IPS-20b (cell line): Measurements from ENCODE around the gene RAB17.

Experiments used
- H3K27ac ChIP-seq: one replicate; pipeline ENCODE4 v1.5.1; 2013; ENCODE audit warnings: low read length
- H3K27me3 ChIP-seq: 2 replicates; pipeline ENCODE4 v1.6.1; 2013; ENCODE audit warnings: mild to moderate bottlenecking, low read length, inconsistent platforms; ENCODE audit not compliant: insufficient read depth
- H3K36me3 ChIP-seq: 2 replicates; pipeline ENCODE4 v1.6.1; 2013; ENCODE audit warnings: low read depth, mild to moderate bottlenecking, inconsistent platforms, low read length, moderate library complexity; ENCODE audit not compliant: insufficient read depth
- H3K4me1 ChIP-seq: 2 replicates; pipeline ENCODE4 v1.6.1; 2013; ENCODE audit warnings: mild to moderate bottlenecking, control low read depth, inconsistent platforms, low read length, moderate library complexity; ENCODE audit not compliant: insufficient read depth
- H3K4me3 ChIP-seq: 2 replicates; pipeline ENCODE4 v1.5.1; 2013; ENCODE audit warnings: mild to moderate bottlenecking, low read length, inconsistent platforms
- H3K9ac ChIP-seq: 2 replicates; pipeline ENCODE4 v1.6.1; 2013; ENCODE audit warnings: low read depth, mild to moderate bottlenecking, inconsistent platforms, low read length, moderate library complexity
- H3K9me3 ChIP-seq: 2 replicates; pipeline ENCODE4 v1.6.1; 2013; ENCODE audit warnings: mild to moderate bottlenecking, low read depth, low read length, inconsistent platforms; ENCODE audit not compliant: insufficient read depth

The RAB17 gene

DNA sequence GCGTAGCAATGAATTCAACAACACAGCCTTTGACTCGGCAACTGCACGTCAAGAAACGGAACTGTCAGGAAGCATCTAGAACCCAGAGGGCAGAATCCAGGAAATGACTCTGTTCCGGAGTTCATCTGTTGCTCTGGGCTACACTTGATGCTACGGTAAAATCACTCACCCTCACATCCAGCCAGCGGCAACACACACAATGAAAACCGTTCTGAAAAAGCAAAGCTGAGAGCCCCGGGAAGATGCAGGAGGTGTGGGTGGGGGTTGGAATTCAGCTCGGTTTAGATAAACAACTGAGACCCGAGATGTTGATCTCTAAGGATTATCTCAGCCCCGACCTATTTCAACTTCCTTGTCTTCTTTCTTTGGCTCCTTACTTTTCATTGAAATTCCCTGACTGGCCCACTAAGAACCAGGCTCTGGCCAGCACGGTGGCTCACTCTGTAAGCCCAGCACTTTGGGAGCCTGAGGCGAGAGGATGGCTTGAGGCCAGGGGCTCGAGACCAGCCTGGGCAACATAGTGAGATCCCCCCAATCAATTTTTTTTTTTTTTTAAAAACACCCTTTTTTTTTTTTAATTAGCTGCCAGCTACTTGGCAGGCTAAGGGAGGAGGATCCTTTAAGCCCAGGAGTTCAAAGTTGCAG lies 13.3 kb upstream of the RAB17 start:
- Histone ChIP-seq H3K27me3 (no peaks in the 10 kb centered on the region), H3K4me3 (no peak overlapping the region), H3K4me1 (peaks cover 8% of the 10 kb centered on the region; the same call in 1 of the 2 replicates), H3K36me3 (no peaks in the 10 kb centered on the region), H3K27ac (no peak overlapping the region), H3K9ac (no peak overlapping the region), H3K9me3 (0 out of 2 replicates have a peak, but pooled peaks cover 4% of the 10 kb centered on the region)

GRCh38 chr2:237603049-237603717 lies 12.6 kb upstream of the RAB17 start:
- Histone ChIP-seq H3K27ac (no peak overlapping the region), H3K4me3 (no peak overlapping the region), H3K36me3 (no peaks in the 10 kb centered on the region), H3K9ac (no peak overlapping the region), H3K27me3 (no peaks in the 10 kb centered on the region), H3K9me3 (0 out of 2 replicates have a peak, but pooled peaks cover 4% of the 10 kb centered on the region), H3K4me1 (peaks cover 8% of the 10 kb centered on the region; the same call in 1 of the 2 replicates)

DNA sequence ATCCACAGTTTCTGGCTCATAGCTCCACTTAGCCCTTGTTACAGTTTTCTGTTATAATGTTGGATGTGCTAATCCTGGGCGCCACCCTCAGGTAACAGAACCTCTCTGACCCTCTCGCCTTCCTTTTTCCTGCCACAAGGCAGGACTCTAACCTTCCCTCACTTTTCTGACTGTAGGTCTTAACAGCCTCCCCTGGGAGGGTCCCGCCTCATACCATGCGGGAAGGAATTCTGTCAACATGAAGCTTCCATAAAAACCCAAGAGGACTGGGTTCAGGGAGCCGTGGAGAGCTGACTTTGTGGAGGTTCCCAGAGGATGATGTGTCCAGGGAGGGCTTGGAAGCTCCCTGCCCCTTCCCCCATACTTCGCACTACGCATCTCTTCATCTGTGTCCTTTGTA lies 11.9 kb upstream of the RAB17 start:
- no peak overlapping the region for H3K27ac ChIP-seq
- peaks cover 8% of the 10 kb centered on the region; the same call in 1 of the 2 replicates for H3K4me1 ChIP-seq
- H3K27me3 ChIP-seq, result no peaks in the 10 kb centered on the region
- H3K9me3 ChIP-seq, result 0 out of 2 replicates have a peak, but pooled peaks cover 4% of the 10 kb centered on the region
- no peaks in the 10 kb centered on the region for H3K36me3 ChIP-seq
- H3K4me3 ChIP-seq, result no peak overlapping the region
- H3K9ac ChIP-seq, result no peak overlapping the region

- no peak overlapping the region for H3K27ac ChIP-seq
- peaks cover 8% of the 10 kb centered on the region; the same call in 1 of the 2 replicates for H3K4me1 ChIP-seq
- H3K9ac ChIP-seq, result no peak overlapping the region
- H3K27me3 ChIP-seq, result no peaks in the 10 kb centered on the region
- H3K9me3 ChIP-seq, result 0 out of 2 replicates have a peak, but pooled peaks cover 4% of the 10 kb centered on the region
- H3K36me3 ChIP-seq, result no peaks in the 10 kb centered on the region
- H3K4me3 ChIP-seq, result no peak overlapping the region
These were observed 11.1 kb upstream of the RAB17 start for GRCh38 chr2:237601453-237602116.

GRCh38 chr2:237600205-237600846 lies 9.8 kb upstream of the RAB17 start:
- Histone ChIP-seq H3K36me3 (no peaks in the 10 kb centered on the region), H3K4me3 (no peak overlapping the region), H3K27me3 (no peaks in the 10 kb centered on the region), H3K9ac (no peak overlapping the region), H3K9me3 (no peaks in the 10 kb centered on the region), H3K4me1 (peaks cover 10% of the 10 kb centered on the region; the same call in 1 of the 2 replicates), H3K27ac (no peak overlapping the region)

- H3K4me3 ChIP-seq, result no peak overlapping the region
- H3K9ac ChIP-seq, result no peak overlapping the region
- H3K9me3 ChIP-seq, result no peaks in the 10 kb centered on the region
- peaks cover 16% of the 10 kb centered on the region; the same call in 1 of the 2 replicates for H3K4me1 ChIP-seq
- no peaks in the 10 kb centered on the region for H3K36me3 ChIP-seq
- H3K27ac ChIP-seq, result no peak overlapping the region
- H3K27me3 ChIP-seq, result no peaks in the 10 kb centered on the region
These were observed 9.1 kb upstream of the RAB17 start for GRCh38 chr2:237599465-237600110.

- Histone ChIP-seq H3K27ac (no peak overlapping the region), H3K27me3 (no peaks in the 10 kb centered on the region), H3K4me3 (no peak overlapping the region), H3K9ac (no peak overlapping the region), H3K4me1 (peaks cover 23% of the 10 kb centered on the region; the same call in 1 of the 2 replicates), H3K36me3 (no peaks in the 10 kb centered on the region), H3K9me3 (no peaks in the 10 kb centered on the region)
These were observed 8.1 kb upstream of the RAB17 start for GRCh38 chr2:237598468-237599208.

DNA sequence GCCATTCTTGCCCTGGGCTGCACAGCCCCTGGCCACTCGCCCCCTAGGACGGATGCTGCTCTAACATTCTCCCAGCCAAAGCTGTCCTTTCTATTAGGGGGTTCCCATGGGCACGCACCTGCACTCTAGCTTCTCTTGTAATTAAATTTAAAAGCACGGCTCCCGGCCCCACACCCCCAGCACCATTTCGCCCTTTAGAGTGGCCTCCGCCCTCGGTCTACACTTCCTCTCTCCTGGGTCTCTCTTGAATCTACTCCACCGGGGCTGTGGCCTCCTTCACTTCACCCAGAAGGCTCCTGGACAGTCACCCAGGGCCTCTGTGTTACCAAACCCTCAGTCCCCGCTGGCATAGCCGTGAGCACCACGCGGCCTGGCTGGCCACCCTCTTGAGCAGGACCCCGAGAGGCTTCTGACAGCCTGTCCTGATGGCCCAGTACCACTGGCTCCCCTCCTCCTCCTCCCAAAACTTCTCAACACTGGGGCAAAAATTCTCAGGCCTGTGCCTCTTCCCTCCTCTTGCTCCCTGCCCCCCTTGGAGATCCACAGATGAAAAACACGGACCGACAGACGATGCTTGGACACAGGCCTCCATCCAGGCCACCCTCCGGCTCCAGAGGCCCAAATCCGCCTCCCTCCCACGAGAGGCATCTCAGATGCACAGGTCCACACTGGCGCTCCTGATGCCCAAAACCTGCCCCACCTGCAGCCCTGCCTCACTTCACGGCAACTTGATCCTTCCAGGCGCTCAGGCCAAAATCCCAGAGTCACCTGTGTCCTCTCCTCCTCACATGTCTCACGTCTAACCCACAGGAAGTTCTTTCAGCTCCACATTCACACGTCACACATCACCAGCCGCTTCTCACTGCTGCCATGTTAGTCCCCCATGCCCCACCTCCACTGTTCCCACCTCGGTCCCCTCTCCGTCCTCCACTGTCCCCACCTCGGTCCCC lies 6.9 kb upstream of the RAB17 start:
- Histone ChIP-seq H3K36me3 (no peaks in the 10 kb centered on the region), H3K9ac (no peak overlapping the region), H3K27ac (no peak overlapping the region), H3K27me3 (no peaks in the 10 kb centered on the region), H3K4me1 (peaks cover 22% of the 10 kb centered on the region; the same call in 1 of the 2 replicates), H3K9me3 (no peaks in the 10 kb centered on the region), H3K4me3 (no peak overlapping the region)

GRCh38 chr2:237596520-237597195 lies 6.1 kb upstream of the RAB17 start:
- Histone ChIP-seq H3K27me3 (no peaks in the 10 kb centered on the region), H3K4me1 (peaks cover 22% of the 10 kb centered on the region; the same call in 1 of the 2 replicates)

More at GRCh38 chr2:237596520-237597195, 6.1 kb upstream of the RAB17 start:
- H3K27ac ChIP-seq, result no peak overlapping the region
- H3K4me3 ChIP-seq, result no peak overlapping the region
- H3K36me3 ChIP-seq, result no peaks in the 10 kb centered on the region
- H3K9ac ChIP-seq, result no peak overlapping the region
- no peaks in the 10 kb centered on the region for H3K9me3 ChIP-seq
